Esophagus squamous epithelium (tissue), 5 donors: ENCODE measurements around the gene JPT2. TPM values are rescaled to one million over a fixed set of nuclear protein-coding genes. Genes with fewer than 3 reads are reported as not detected.

Experiments
- DNase-seq: peaks from one replicate; lab custom pipeline; 2025; lab: John Stamatoyannopoulos, UW
- H3K27ac ChIP-seq, 4 donors: fragments of 200-600 bp; sonication (generic); one replicate each; pipeline ENCODE4 v1.5.1; 2016 to 2019; ENCODE audit warnings: mild to moderate bottlenecking in 1 of 4
- H3K27me3 ChIP-seq, 4 donors: fragments of 200-600 bp; sonication (generic); 1 replicate in 3 of 4; 2 replicates in 1 of 4; pipeline versions ENCODE4 v1.5.1 to v1.6.0; 2017 to 2021; ENCODE audit warnings: antibody characterized with exemption in 1 of 4
- H3K36me3 ChIP-seq, 3 donors: fragments of 200-600 bp; sonication (generic); one replicate each; pipeline ENCODE4 v1.5.1; 2016 to 2019
- H3K4me1 ChIP-seq, 3 donors: fragments of 200-600 bp; sonication (generic); one replicate each; pipeline ENCODE4 v1.5.1; 2017 to 2019
- H3K4me3 ChIP-seq, 4 donors: fragments of 200-600 bp; sonication (generic); 1 replicate in 3 of 4; 2 replicates in 1 of 4; pipeline ENCODE4 v1.5.1; 2016 to 2019; ENCODE audit warnings: mild to moderate bottlenecking in 2 of 4, moderate library complexity in 1 of 4
- H3K9me3 ChIP-seq, 3 donors: fragments of 200-600 bp; sonication (generic); one replicate each; pipeline ENCODE4 v1.5.1; 2016 to 2019
- POLR2A ChIP-seq, 4 donors: fragments of 450-650 bp; IDR thresholded peaks; one replicate each; pipeline ENCODE4 v1.6.1; 2017; ENCODE audit warnings: antibody characterized with exemption in 4 of 4, mild to moderate bottlenecking in 4 of 4, moderate library complexity in 3 of 4
- WGBS, 2 donors: methylation state at CpG; one replicate each; pipeline ENCODE4 v1.1.5; 2018; 5-methylcytosine and 5-hydroxymethylcytosine counted together
- intact Hi-C: fragments of 100-400 bp; cut with DNase I; formaldehyde crosslinking; loops from one replicate; pipeline ENCODE4 v1.15.0; 2022
- total RNA-seq, 4 donors: library from RNA; depleted of rRNA; stranded (reverse); fragments of >200 nt; gene quantifications; one replicate each; pipeline ENCODE4 v1.1.0, GENCODE V29; 2016
- TF ChIP-seq, protein P1 (sequence below), 6 experiments: fragments of 450-650 bp in 4 of 6; fragments of 200-600 bp in 2 of 6; sonication (generic) in 2 of 6; IDR thresholded peaks; one replicate each; pipeline ENCODE4 v1.5.1; 2016 to 2019; ENCODE audit warnings: antibody characterized with exemption in 6 of 6, mild to moderate bottlenecking in 4 of 6, moderate library complexity in 4 of 6
- donor health status: DM: yes; HTN: yes; CAD: no.

Gene JPT2
- total RNA-seq, 4 donors from 2014 or later = 45.6 to 68.0 (median 48.6) TPM

DNA sequence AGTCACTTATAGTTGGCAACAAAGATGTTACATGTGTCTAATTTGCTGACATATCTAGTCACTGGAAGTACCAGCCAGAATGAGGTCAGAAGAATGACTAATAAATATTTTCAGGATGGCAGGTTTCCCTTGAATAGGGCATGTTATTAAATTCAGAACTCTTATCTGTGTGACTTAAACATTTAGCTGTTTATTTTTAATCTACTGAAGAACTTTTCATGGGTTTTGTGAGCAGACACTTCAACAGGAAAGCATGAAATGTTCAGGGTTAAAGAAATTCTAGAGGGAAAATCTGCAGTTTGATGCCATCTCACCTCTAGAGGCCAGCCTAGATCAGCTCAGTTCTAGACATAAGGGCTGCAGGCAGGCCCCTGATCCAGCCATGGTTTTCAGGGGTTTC lies 13.2 kb downstream of the JPT2 start:
- Histone ChIP-seq H3K27ac (peak overlapping the region in 3 of 4 donors; percentile 40 to 64 (median 55)), H3K36me3 (peaks cover 0 to 93% (median 37%) of the 10 kb centered on the region in 3 donors), H3K4me3 (no peak overlapping the region), H3K27me3 (no peaks in the 10 kb centered on the region), H3K4me1 (peaks cover 0 to 64% (median 17%) of the 10 kb centered on the region in 3 donors), H3K9me3 (no peaks in the 10 kb centered on the region)
- intact Hi-C loops = no loop called here
- TF ChIP-seq, protein P1, sequence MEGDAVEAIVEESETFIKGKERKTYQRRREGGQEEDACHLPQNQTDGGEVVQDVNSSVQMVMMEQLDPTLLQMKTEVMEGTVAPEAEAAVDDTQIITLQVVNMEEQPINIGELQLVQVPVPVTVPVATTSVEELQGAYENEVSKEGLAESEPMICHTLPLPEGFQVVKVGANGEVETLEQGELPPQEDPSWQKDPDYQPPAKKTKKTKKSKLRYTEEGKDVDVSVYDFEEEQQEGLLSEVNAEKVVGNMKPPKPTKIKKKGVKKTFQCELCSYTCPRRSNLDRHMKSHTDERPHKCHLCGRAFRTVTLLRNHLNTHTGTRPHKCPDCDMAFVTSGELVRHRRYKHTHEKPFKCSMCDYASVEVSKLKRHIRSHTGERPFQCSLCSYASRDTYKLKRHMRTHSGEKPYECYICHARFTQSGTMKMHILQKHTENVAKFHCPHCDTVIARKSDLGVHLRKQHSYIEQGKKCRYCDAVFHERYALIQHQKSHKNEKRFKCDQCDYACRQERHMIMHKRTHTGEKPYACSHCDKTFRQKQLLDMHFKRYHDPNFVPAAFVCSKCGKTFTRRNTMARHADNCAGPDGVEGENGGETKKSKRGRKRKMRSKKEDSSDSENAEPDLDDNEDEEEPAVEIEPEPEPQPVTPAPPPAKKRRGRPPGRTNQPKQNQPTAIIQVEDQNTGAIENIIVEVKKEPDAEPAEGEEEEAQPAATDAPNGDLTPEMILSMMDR (IDR thresholded peaks at IDR 0.05) = no peak
- no peak for TF ChIP-seq POLR2A (IDR thresholded peaks at IDR 0.05)
- DNase-seq = no peak

DNA sequence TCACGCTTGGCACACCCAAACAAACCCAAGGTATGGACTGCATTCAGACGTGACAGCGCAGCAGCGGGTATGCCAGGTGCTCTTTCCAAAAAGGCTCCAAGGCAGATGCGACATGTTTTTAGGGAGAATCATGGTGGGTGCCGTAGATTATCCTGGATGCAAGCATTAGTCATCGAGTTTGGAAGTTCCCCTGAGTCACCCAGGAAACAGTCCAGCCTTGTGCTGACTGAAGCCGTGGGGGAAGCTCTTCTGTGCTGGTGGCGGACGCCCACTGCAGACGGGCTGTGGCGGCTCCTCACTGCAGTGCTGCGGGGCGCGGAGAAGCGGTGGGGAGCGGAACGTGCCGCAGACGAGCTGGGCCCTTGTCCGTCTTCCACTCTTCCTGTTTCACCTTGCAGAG lies 13.9 kb downstream of the JPT2 start:
- TF ChIP-seq, protein P1 (IDR thresholded peaks at IDR 0.05) = no peak
- no peak for TF ChIP-seq POLR2A (IDR thresholded peaks at IDR 0.05)
- H3K9me3 ChIP-seq = no peaks in the 10 kb centered on the region
- peak overlapping the region; percentile 19 to 64 (median 48) for H3K27ac ChIP-seq
- intact Hi-C loops = no loop called here
- H3K4me3 ChIP-seq = no peak overlapping the region
- no peaks in the 10 kb centered on the region for H3K27me3 ChIP-seq
- DNase-seq = no peak
- peaks cover 0 to 93% (median 34%) of the 10 kb centered on the region in 3 donors for H3K36me3 ChIP-seq
- H3K4me1 ChIP-seq = peaks cover 0 to 57% (median 17%) of the 10 kb centered on the region in 3 donors
- WGBS, 2 donors = 27 to 67% methylated on average over 6 of the region's 21 CpGs

DNA sequence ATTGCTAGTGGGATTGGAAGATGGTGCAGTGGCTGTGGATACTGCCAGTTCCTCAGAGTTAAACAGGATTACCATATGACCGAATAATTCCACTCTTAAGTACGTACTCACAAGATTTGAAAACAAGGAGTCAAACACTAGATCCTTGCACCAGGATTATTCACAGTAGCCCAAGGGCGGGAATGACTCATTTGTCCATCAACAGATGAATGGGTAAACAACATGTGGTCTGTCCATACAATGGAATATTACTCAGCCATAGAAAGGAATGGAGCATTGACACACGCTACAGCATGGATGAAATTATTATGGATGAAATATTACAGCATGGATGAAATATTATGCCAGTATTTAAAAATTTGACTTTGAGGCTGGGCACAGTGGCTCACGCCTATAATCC lies 18.8 kb downstream of the JPT2 start:
- Histone ChIP-seq H3K4me1 (peaks cover 4 to 38% (median 16%) of the 10 kb centered on the region in 3 donors), H3K9me3 (no peaks in the 10 kb centered on the region), H3K27me3 (no peaks in the 10 kb centered on the region), H3K4me3 (no peak overlapping the region), H3K27ac (no peak overlapping the region), H3K36me3 (peaks cover 0 to 94% (median 38%) of the 10 kb centered on the region in 3 donors)
- DNase-seq = no peak
- TF ChIP-seq POLR2A (IDR thresholded peaks at IDR 0.05) = no peak
- TF ChIP-seq, protein P1 (IDR thresholded peaks at IDR 0.05) = no peak
- intact Hi-C loops = no loop called here
- 63 to 83% methylated on average over 5 of the region's 5 CpGs for whole genome bisulfite sequencing, 2 donors

DNA sequence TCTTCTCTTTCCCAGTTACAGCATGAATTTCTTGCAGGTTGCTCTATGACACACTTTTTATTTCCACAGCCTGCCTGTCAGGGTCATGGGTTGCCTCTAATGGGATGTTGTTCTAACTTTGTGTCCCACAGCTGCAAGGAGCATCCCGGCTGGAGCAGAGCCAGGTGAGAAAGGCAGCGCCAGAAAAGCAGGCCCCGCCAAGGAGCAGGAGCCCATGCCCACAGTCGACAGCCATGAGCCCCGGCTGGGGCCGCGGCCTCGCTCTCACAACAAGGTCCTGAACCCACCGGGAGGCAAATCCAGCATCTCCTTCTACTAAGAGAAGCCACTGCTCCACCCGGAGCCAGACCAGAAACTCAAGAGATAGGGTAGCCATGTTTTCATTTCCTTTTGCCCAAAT lies 20.6 kb downstream of the JPT2 start:
- H3K27ac ChIP-seq = no peak overlapping the region
- H3K36me3 ChIP-seq = peaks cover 0 to 87% (median 22%) of the 10 kb centered on the region in 3 donors
- WGBS, 2 donors = 80% methylated on average over 1 of the region's 10 CpGs; no CpG with 5 or more reads in 1 of the 2 donors
- TF ChIP-seq, protein P1 (IDR thresholded peaks at IDR 0.05) = no peak
- no peak for TF ChIP-seq POLR2A (IDR thresholded peaks at IDR 0.05)
- intact Hi-C loops = no loop called here
- no peak overlapping the region for H3K4me3 ChIP-seq
- H3K9me3 ChIP-seq = no peaks in the 10 kb centered on the region
- no peak for DNase-seq
- no peaks in the 10 kb centered on the region for H3K27me3 ChIP-seq
- peaks cover 4 to 48% (median 24%) of the 10 kb centered on the region in 3 donors for H3K4me1 ChIP-seq

DNA sequence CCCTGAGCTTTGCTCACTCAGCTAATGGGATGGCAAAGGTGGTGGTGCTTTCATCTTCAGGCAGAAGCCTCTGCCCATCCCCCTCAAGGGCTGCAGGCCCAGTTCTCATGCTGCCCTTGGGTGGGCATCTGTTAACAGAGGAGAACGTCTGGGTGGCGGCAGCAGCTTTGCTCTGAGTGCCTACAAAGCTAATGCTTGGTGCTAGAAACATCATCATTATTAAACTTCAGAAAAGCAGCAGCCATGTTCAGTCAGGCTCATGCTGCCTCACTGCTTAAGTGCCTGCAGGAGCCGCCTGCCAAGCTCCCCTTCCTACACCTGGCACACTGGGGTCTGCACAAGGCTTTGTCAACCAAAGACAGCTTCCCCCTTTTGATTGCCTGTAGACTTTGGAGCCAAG lies 22.2 kb downstream of the JPT2 start:
- no peak overlapping the region for H3K4me3 ChIP-seq
- peaks cover 10 to 64% (median 40%) of the 10 kb centered on the region in 3 donors for H3K4me1 ChIP-seq
- H3K36me3 ChIP-seq = peaks cover 0 to 71% (median 16%) of the 10 kb centered on the region in 3 donors
- H3K9me3 ChIP-seq = no peaks in the 10 kb centered on the region
- peak overlapping the region; percentile 61 to 98 (median 70) for H3K27ac ChIP-seq
- 68 to 80% methylated on average over 3 of the region's 3 CpGs for WGBS, 2 donors
- TF ChIP-seq, protein P1 (IDR thresholded peaks at IDR 0.05) = no peak
- TF ChIP-seq POLR2A (IDR thresholded peaks at IDR 0.05) = no peak
- DNase-seq = no peak
- intact Hi-C loops = no loop called here
- no peaks in the 10 kb centered on the region for H3K27me3 ChIP-seq
